Hepatocyte (in vitro differentiated cells): Measurements from ENCODE around the gene STXBP4.

Experiments used
- CTCF ChIP-seq: fragments of 200-600 bp; sonication (generic); IDR thresholded peaks from 2 replicates; pipeline ENCODE4 v1.5.1; 2016; ENCODE audit warnings: antibody characterized with exemption, mild to moderate bottlenecking; ENCODE audit not compliant: poor library complexity
- EZH2 ChIP-seq: fragments of 200-600 bp; sonication (generic); IDR thresholded peaks from 2 replicates; pipeline ENCODE4 v1.6.1; 2016; ENCODE audit warnings: antibody characterized with exemption, mild to moderate bottlenecking, borderline replicate concordance
- EZH2phosphoT487 ChIP-seq: fragments of 200-600 bp; sonication (generic); IDR thresholded peaks from one replicate; pipeline ENCODE4 v1.6.1; 2018; ENCODE audit warnings: antibody characterized with exemption, mild to moderate bottlenecking, low read depth, moderate library complexity; ENCODE audit not compliant: unreplicated experiment, severe bottlenecking

- TF ChIP-seq EZH2 (no peak), CTCF (no peak), EZH2phosphoT487 (no peak)
Measured at GRCh38 chr17:55167024-55167725, 198.6 kb downstream of the STXBP4 start.
